GM19351 (cell line): Measurements from ENCODE around the gene TP53AIP1.

Experiments used
- ATAC-seq: cut with Tn5 transposase; IDR thresholded peaks from one replicate; pipeline ENCODE4 v1.9.1; 2021; ENCODE audit warnings: mild to moderate bottlenecking, moderate library complexity; ENCODE audit not compliant: unreplicated experiment

The TP53AIP1 gene

GRCh38 chr11:128908391-128909246, 34.1 kb downstream of the TP53AIP1 start:
- no peak for ATAC-seq

DNA sequence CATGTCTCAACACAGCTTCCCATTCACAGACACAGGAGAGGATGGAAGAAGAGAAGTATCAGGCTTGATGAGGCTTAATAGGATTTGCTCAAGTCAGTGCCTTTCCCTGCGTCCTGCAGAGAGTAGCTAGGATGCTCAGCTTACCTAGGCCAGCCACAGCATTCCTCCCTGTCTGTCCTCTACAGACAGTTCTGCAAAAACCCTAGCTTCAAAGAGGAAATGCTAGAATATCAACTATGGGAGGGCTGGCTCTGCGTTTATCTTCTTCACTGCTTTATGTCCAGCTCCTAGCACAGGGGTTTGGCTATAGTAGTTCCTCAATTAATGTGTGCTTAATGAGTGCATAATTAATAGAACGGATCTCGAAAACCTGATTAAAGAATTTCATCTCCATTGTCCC, 35.1 kb downstream of the TP53AIP1 start:
- ATAC-seq: no peak

- ATAC-seq: no peak
Observed at GRCh38 chr11:128906185-128907050, 36.3 kb downstream of the TP53AIP1 start.

DNA sequence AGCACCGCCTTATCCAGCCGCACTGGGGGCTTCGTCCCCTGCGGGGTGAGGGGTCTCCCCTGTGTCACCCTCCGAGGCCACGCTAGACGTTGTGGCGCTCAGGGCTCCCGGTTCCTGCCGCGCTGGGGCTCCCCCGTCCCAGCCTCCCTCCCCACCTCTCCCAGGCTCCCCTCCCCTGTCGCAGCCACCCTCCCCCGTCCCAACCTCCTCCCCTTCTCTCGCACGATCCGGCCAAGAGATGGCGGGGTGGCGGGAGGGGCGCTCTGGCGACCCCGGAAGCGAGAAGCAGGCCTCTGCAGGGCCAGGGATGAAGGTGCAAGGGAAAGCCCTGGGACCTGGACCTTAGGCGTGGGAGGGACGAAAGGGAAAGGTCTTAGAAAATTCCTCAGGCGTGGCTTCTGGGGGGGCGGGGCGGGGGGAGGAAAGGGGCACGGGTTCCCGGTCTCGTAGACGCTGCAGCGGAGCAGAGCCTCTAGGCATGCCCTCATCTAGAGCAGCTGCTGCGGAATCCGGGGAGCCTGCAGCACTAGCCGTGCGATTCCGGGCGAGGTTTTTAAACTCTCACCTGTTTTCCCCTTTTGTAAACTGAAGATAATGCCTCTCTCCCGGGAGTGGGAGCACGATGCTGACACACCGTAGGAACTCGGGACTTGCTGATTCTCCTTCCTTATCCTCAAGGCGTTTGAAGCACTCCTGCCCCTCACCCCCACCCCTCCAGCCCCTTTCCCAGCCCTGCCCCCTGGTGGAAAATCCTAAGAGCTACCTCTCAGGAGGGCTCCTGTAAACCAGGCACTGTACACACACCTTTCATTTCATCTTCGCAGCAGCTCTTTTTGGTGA, 37.1 kb downstream of the TP53AIP1 start:
- ATAC-seq: peak; percentile 44

- ATAC-seq: peak; percentile 36
Observed at GRCh38 chr11:128904656-128905344, 37.9 kb downstream of the TP53AIP1 start.

- no peak for ATAC-seq
Observed at GRCh38 chr11:128904303-128904655, 38.4 kb downstream of the TP53AIP1 start.

DNA sequence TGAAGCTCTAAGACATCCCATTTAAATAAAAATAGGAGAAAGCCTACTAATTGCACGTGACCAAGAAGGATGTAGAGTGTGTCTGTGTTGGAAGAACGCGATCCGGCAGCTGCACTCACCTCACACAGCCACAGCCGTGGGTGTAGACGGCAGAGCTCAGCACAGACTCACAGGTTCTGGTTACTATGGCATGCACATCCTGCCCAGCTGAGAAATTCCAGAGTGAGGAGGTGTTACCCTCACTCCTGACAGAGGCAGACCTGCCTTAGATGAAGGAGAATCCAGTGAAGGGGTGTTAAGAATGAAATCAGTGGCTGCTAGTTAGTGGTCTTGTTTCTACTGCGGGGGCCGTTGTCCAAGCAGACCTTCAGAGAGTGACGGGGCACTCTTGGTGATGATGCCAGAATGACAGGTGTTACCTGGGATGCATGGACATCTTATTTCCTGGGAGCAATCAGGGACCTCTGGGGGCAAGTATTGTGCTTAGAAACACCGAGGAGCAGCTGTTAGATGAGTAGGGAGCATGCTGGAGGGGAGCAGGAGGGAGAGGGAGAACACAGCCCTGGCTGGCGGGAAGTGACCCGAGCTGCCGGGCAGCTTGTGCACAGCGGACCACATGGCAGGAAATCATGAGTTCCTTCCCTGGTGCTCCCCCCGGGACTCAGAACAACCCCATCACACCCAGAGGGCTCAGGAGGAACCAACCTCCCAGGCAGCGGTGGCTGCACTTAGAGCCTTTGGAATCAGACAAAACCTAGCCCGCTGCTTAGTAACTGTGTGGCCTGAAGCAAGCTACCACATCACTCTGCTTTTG, 39.2 kb downstream of the TP53AIP1 start:
- ATAC-seq: no peak

- no peak for ATAC-seq
Observed at GRCh38 chr11:128902515-128903066, 40.1 kb downstream of the TP53AIP1 start.

DNA sequence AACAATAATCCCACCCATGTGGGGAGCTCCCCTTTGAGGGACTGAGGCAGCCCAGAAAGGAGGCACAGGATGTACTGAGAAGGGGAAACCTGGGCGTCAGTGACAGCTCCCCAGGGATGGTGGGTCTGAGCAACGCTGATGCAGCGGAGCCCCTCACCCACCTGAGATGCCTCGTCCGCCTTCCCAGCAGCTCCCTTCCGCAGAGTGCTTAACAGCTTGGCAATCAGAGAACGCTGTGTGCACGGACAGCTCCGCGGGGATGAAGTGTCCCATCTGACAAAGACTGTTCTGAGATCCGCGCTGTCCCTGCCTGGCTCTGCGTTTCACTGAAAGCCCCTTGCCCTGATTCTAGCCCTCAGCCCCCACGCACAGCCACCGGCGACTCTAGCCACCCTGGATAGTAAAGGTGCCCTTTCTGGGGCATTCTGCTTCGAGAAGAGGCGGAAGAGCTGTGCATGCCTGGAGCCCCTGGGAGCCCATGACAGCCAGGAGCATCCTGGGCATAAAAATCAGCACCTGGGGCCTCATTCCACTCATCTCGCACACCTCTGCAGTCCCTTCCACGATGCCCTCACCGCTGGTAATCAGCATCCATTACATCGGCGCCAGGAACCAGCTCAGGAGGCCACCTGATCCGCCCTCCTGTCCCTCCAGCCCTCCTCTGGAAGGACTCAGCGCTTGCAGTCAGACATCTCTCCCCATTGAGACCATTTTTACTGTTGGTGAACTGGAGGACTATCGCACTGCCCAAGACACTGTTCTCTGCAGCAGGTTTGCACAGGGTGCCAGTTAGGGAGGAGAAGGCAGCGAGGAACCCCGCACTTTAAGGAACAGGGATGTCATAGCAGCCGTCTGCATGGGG, 40.8 kb downstream of the TP53AIP1 start:
- ATAC-seq: no peak

DNA sequence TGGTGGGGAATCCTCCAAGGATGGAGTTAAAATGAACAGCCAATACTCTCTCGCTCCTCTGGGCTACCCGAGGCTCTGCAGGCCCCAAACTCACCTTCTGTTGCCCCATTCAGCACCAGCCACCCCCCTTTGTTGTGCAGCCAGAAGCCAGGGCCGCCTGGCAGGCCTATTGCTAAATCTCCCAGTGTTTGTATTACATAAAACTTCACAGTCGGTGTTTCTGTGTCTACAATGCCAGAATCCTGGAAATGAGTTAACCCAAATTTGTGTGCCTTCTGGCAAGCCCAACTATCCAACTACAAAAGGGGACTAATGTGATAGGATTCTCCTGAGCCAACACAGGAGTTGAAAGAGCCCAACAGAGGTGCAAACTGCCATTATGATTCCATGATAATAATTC, 42.2 kb downstream of the TP53AIP1 start:
- ATAC-seq: no peak

GRCh38 chr11:128898580-128899344, 43.9 kb downstream of the TP53AIP1 start:
- no peak for ATAC-seq

- ATAC-seq: no peak
Observed at GRCh38 chr11:128897826-128898225, 44.8 kb downstream of the TP53AIP1 start.

DNA sequence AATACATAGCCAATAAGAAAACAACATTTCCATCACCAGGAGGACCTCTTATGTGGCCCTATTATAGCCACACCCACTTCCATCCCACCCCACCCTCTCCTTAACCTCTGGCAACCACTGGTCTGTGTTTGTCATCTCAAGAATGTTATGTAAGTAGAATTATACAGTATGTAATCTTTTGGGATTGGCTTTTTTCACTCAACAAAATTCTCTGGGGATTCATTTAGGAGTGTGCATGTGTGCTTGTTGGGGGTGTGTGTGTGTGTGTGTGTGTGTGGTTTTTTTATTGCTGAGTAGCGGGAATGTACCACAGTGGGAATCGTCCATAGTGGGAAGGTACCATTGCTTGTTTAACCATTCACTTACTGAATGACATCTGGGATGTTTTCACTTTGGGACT, 46.3 kb downstream of the TP53AIP1 start:
- ATAC-seq: no peak

GRCh38 chr11:128895526-128895925, 47.1 kb downstream of the TP53AIP1 start:
- no peak for ATAC-seq

DNA sequence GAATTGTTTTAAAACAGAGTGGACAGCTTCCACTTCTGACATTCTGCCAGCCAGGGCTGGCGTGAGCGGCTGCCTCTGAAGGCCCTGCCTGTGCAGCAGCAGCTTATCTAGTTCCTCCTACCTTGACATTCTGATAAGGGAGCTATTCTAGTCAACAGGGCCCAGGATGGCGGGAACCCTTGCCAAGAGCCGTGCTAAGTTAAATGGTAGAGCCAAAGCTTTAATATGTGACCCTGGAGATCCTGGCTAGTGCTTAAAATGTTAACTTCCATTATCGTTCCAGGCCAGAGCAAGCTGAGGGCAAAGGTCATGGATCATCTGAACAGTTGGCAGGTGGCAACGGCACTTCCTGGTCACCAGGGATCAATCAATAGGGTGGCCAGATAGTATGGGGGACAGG, 48.0 kb downstream of the TP53AIP1 start:
- no peak for ATAC-seq

DNA sequence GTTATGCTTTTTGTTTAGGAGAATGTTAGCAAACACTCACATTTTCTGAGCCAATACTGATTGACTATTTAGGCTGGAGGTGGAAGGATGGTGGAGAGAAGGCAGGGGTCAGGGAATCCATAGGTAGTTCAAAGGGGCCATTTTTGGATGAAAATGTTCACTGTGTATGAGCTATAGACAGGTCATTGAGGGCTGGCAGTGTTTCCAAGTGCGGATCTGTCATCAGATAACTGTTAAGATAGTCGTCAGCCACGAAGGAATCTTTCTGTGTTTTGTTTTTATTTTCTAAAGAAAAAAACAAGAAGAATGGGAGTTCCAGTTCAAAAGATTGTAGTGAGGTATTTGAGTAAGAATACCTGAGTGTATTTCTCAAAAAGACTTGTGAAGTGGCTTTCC, 48.4 kb downstream of the TP53AIP1 start:
- peak; percentile 3 for ATAC-seq

DNA sequence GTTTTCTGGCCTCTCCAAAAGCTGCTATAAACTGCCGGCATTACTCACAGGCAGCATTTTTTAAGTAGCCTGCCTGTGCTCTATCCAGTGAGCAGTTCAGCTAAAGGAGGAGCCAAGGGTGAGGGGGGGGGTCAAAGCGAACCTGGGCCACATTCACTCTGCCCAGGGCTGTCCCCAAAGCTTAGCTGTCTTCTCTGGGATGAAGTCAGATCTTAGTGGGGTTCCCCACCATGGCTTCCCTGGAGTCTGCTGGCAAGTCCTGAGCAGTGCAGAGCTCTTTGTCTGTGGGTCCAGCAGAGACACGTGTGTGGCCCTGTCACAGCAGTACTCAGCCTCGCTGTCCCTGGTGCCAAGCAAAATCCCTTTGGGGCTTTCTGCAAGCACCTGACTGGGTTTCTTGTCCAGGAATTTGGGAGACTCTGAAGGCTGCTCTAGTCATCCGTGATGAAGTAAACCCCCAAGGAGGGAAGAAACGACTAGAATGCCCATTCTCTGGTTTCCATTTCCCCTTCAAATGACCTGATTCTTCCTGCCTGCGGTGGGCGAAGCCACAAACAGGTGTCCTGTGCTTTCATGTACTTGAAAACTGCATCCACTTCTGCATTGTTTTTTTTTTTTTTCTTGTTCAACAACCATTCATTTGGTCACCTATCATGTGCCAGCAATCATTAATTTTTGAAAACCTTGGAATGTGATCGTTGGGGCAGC, 48.9 kb downstream of the TP53AIP1 start:
- peak; percentile 70 for ATAC-seq
